Neutrophil (primary cell): ENCODE results near the gene GCLM.

ENCODE experiments used
- H3K27ac ChIP-seq: fragments of 200-600 bp; sonication (generic); 2 replicates; pipeline ENCODE4 v1.5.1; 2016; ENCODE audit warnings: mild to moderate bottlenecking, moderate library complexity
- H3K27me3 ChIP-seq: fragments of 200-600 bp; sonication (generic); 2 replicates; pipeline ENCODE4 v1.6.0; 2016; ENCODE audit warnings: mild to moderate bottlenecking
- H3K36me3 ChIP-seq: fragments of 200-600 bp; sonication (generic); 2 replicates; pipeline ENCODE4 v1.5.1; 2017
- H3K4me1 ChIP-seq, 2 experiments: fragments of 200-600 bp in 1 of 2; sonication (generic) in 1 of 2; 1 replicate in 1 of 2; 2 replicates in 1 of 2; pipeline versions ENCODE4 v1.5.1 to v1.6.1; 2013 to 2016; ENCODE audit warnings: low read depth in 1 of 2, low read length in 1 of 2, mild to moderate bottlenecking in 1 of 2, moderate library complexity in 1 of 2; ENCODE audit not compliant: control insufficient read depth in 1 of 2, insufficient read depth in 1 of 2
- H3K4me3 ChIP-seq, 2 experiments: fragments of 200-600 bp in 1 of 2; sonication (generic) in 1 of 2; 1 replicate in 1 of 2; 2 replicates in 1 of 2; pipeline ENCODE4 v1.5.1; 2013 to 2016; ENCODE audit warnings: low read depth in 1 of 2, low read length in 1 of 2, mild to moderate bottlenecking in 1 of 2, moderate library complexity in 1 of 2
- H3K9me3 ChIP-seq: fragments of 200-600 bp; sonication (generic); 2 replicates; pipeline ENCODE4 v1.5.1; 2016
- CTCF ChIP-seq: fragments of 200-600 bp; sonication (generic); IDR thresholded peaks from 2 replicates; pipeline ENCODE4 v1.5.1; 2016; ENCODE audit warnings: antibody characterized with exemption

The GCLM gene

GRCh38 chr1:93910305-93910704 is 1.1 kb upstream of the GCLM start:
- peak overlapping the region; percentile 94 for H3K27ac ChIP-seq
- no peaks in the 10 kb centered on the region for H3K36me3 ChIP-seq
- no peaks in the 10 kb centered on the region for H3K27me3 ChIP-seq
- peak overlapping the region; percentile 81 to 84 for H3K4me3 ChIP-seq
- TF ChIP-seq CTCF: no peak
- peaks cover 39 to 42% of the 10 kb centered on the region in 2 experiments for H3K4me1 ChIP-seq
- H3K9me3 ChIP-seq: no peaks in the 10 kb centered on the region

- Histone ChIP-seq H3K4me3 (peak overlapping the region; percentile 81 to 84), H3K36me3 (no peaks in the 10 kb centered on the region), H3K27me3 (no peaks in the 10 kb centered on the region), H3K27ac (peak overlapping the region; percentile 94), H3K9me3 (no peaks in the 10 kb centered on the region), H3K4me1 (peaks cover 57 to 59% of the 10 kb centered on the region in 2 experiments)
- TF ChIP-seq CTCF: no peak
Observed at GRCh38 chr1:93908394-93909145, 660 bp downstream of the GCLM start.

DNA sequence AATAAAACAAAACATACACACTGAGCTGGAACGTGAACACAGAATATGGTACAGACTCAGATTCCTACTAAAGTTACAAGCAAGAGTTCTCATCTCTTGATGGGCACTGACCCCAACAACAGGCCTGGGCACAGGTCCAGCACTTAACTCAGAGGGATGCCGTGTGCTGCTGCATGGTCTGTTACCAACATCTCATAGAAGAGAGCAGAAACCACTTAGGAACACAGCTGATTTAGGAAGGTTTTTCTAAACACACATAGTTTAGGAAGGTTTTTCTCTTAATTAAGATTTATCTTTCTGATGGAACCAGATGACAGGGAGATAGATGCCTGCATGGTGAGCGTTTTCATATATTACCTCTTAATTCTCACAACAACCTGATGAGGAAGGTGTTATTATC is 1.5 kb downstream of the GCLM start:
- TF ChIP-seq CTCF: no peak
- Histone ChIP-seq H3K4me3 (peak overlapping the region in 1 of 2 experiments; percentile 81), H3K9me3 (no peaks in the 10 kb centered on the region), H3K36me3 (no peaks in the 10 kb centered on the region), H3K27ac (peak overlapping the region; percentile 94), H3K4me1 (peaks cover 58 to 62% of the 10 kb centered on the region in 2 experiments), H3K27me3 (no peaks in the 10 kb centered on the region)

GRCh38 chr1:93906480-93906879 is 2.8 kb downstream of the GCLM start:
- no peak overlapping the region for H3K4me3 ChIP-seq
- no peak for TF ChIP-seq CTCF
- no peaks in the 10 kb centered on the region for H3K9me3 ChIP-seq
- H3K27me3 ChIP-seq: no peaks in the 10 kb centered on the region
- peaks cover 58 to 62% of the 10 kb centered on the region in 2 experiments for H3K4me1 ChIP-seq
- no peak overlapping the region for H3K27ac ChIP-seq
- no peaks in the 10 kb centered on the region for H3K36me3 ChIP-seq

DNA sequence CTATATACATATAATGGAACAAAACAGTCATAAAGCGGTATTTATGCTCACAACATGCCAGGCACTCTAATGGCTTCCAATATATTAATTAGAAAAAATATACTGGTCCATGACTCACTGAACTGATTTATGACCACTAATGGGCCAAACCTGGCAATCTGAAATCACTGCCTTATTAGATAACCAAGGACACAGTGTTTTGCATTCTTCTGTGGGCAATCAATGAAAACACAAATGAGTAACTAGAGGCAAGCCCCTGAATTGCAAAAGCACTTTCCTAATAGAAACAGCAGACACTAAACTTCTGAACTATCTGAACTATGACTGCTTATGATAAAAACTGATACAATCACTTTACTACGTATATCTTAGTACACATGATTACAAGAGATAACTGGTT is 3.5 kb downstream of the GCLM start:
- Histone ChIP-seq H3K27ac (no peak overlapping the region), H3K4me3 (no peak overlapping the region)

More for the DNA sequence above, 3.5 kb downstream of the GCLM start:
- no peak for TF ChIP-seq CTCF
- Histone ChIP-seq H3K27me3 (no peaks in the 10 kb centered on the region), H3K9me3 (no peaks in the 10 kb centered on the region), H3K4me1 (peaks cover 58 to 62% of the 10 kb centered on the region in 2 experiments), H3K36me3 (no peaks in the 10 kb centered on the region)
